Kasumi-1 (cell line): ENCODE results near the gene AGAP6.
"Not testable (repeated sequence)": the region's sequence is repeated elsewhere in the genome, so short reads cannot be mapped to it uniquely, and the experiment has no call there.

Source experiments
- DNase-seq, 2 experiments: peaks; one replicate each; lab custom pipeline; 2025; lab: John Stamatoyannopoulos, UW

AGAP6 gene

DNA sequence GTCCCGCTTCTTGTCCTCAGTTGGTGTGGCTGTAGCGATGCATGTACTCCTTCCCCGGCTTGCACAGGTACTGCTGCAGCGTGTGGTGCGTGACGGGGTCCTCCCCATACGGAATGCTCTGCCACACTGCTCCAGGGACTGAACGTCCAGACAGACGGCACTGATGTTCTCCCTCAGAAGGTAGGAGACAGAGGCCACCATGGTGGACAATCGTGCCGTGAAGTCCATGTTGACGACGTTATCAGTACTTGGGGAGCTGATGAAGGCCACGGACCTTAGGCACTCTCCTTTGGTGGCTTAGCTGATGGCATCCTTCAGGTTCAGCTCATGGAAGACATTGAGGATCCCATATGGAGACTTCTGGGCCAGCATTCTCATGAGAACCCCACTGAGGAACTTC, 37.4 kb downstream of the AGAP6 start:
- DNase-seq: no peak

DNA sequence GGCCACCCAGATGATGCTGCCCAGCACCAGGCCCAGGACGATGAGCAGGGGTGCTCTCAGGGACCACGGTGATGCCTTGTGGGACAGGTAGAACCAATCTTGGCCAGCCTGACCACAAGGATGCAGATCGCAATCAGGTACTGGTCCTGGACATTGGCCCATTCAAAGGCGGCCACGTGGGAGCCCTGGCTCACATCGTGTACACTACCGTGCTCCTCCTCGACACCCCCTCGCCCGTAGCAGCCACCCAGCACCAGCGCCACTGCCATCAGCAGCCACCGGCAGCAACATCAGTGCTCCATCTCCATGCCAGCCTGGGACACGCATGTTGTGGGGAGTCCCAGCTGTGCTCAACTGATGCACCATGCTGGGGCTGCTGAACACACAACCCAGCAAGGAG, 39.0 kb downstream of the AGAP6 start:
- DNase-seq: no peak

GRCh38 chr10:50033481-50033880, 45.3 kb downstream of the AGAP6 start:
- DNase-seq: no peak

DNA sequence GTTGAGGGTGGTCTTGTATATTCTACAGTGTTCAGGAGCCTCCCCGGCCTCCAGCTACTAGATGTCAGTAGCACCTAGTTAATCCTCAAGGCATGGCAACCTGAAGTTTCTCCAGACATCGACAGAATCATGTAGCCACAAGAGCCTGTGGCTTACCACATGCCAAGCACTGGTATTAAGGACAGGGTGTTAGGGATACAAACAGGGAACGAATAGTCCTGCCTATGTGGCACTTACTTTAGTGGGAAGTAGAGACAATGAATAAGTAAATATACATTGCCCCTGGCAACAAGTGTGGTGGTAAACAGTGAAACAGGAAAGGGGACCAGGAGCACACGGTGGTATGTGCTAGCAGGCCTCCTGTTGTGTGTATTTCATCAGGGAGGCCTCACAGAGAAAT, 47.1 kb downstream of the AGAP6 start:
- peak; percentile 15 to 29 for DNase-seq

- DNase-seq: no peak
These were observed 56.9 kb downstream of the AGAP6 start for GRCh38 chr10:50044941-50045664.

DNA sequence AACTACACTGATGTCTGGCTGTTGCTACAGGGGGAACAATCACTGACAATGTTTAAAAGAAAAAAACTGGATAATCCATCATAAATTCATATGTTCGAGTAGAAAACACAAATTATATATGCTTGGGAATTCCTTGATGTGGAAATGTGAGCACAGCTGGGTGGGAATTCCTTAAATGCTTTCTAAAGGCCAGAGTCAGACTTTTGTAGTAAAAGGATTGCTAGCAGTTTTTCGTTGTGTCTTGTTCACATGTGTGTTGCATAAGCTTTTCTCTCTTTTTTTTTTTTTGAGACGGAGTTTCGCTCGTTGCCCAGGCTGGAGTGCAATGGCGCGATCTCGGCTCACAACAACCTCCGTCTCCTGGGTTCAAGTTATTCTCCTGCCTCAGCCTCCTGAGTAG, 58.3 kb downstream of the AGAP6 start:
- not testable (repeated sequence) for DNase-seq

DNA sequence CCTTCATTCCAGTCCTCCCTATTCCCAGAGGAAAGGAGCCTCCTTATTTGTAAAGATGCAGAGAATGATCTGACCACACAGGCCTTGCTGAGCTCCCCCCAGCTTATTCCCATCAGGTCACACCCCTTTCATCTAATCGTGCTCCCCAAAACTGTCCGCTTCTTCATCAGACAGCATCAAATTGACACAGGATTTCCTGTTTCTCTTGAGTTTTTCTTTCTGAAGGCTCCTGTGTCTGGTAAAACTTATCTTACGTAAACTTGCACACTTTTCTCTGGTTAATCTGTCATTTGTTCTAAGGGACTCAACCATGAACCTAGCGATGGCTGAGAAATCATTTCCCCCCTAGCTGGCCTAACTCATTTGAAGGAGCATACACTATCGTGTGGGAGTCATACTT, 59.4 kb downstream of the AGAP6 start:
- DNase-seq: not testable (repeated sequence)

- DNase-seq: not testable (repeated sequence)
These were observed 63.9 kb downstream of the AGAP6 start for GRCh38 chr10:50051995-50052660.

GRCh38 chr10:50052778-50053376, 64.7 kb downstream of the AGAP6 start:
- not testable (repeated sequence) for DNase-seq

DNA sequence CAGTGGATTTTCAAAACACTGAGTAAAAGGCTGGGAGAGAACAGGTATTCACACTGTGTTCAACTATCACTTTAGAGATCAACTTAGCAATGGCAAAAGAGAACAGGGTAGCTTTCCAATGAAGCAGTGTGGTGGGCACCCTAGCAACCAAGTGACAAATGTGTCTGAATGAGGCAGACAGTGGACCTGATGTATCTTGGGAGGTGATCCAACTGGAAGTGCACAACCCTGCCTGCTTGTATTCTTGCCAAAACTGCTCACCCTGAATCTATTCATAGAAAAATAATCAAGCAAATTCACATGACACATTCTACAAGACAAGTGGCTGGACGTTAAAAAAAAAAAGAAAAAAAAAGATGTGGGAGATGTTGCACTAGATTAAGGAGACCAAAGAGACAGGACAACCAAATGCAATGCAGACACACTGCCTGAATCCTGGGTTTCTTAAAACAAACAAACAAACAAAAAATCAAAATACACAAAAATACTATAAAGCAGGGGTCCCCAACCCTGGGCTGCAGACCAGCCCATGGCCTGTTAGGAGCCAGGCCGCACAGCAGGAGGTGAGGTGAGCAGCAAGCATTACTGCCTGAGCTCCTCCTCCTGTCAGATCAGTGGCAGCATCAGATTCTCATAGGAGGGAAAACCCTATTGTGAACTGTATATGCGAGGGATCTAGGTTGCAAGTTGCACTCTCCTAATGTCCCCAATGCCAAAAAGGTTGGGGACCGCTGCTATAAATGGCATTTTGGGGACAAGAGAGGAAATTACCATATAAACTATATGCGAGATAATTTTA, 67.5 kb downstream of the AGAP6 start:
- DNase-seq: not testable (repeated sequence)

GRCh38 chr10:50056654-50057053, 68.4 kb downstream of the AGAP6 start:
- DNase-seq: not testable (repeated sequence)

DNA sequence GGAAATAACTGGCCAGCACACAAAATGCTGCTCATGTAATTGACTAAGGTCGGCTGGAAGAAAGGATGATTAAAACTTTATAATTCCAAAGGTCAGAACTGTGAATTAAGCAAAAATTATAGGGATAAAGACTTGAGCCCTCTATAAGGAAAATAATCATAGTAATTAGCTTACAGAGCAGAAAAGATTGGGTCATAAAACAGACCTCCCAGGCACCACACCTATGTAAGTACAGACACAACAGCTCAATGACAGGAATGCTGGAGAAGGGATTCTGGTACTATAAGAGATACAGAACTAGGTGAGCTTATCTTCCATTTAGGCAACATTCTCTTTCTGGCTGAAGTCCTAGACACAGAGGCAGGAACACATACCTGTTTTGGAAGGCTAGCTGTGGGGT, 70.5 kb downstream of the AGAP6 start:
- not testable (repeated sequence) for DNase-seq

- not testable (repeated sequence) for DNase-seq
These were observed 71.7 kb downstream of the AGAP6 start for GRCh38 chr10:50059946-50060345.
